ENCODE data around the gene SSRP1.
"Not testable (repeated sequence)": the region's sequence is repeated elsewhere in the genome, so short reads cannot be mapped to it uniquely, and the experiment has no call there.

The SSRP1 gene

DNA sequence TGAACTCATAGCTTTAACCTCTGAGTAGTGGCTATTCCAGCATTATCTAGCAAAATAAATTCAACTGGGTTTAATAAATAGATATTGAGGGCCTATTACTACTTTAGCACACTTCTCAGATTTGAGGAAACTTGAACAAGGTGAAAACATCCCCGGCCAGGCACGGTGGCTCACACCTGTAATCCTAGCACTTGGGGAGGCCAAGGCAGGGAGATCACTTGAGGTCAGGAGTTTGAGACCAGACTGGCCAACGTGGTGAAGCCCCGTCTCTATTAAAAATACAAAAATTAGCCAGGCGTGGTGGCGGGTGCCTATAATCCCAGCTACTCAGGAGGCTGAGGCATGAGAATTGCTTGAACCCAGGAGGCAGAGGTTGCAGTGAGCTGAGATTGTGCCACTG is 1.2 kb upstream of the SSRP1 start:
- DNase-seq, result not testable (repeated sequence)

DNA sequence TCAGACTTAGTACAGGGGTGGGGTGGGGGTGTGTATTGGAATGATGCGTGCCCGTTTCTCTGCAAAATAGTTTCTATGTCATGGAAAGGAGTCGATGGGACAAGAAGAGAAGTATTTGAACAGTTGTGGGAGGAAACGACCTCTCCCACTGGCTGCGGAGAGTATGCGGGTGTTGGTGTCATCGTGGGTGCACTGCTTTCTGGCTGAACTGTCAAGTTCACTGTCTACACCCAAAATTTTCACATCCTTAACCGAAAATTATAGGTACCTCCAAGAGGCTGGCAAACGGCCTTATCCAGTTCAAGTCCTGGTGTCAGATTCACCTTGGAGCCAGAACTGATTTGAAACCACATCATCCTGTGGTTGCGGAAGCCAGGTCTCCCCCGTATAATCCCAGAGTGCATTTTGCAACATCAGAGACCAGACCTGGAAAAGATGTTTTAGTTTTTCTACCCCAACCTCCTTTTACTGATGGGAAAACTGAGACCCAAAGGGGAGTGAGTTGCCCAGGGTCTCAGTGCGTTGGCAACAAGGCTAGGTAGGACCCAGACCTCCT is 497 bp upstream of the SSRP1 start:
- DNase-seq, result no peak

DNA sequence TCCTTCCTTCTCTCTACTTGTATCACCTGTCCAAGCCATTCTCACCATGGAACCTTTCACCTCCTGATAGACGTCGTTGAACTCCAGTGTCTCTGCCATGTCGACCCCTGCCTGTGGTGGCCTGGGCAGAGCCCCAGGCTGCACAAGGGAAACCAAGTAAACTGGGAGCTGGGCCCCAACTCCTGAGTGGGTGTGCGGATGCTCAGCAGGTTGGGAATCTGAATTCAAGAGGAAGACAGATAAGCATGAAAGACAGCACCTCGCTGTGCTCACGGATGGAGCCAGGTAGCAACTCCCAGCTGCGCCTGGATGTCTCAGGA is 709 bp downstream of the SSRP1 start:
- DNase-seq, result no peak

DNA sequence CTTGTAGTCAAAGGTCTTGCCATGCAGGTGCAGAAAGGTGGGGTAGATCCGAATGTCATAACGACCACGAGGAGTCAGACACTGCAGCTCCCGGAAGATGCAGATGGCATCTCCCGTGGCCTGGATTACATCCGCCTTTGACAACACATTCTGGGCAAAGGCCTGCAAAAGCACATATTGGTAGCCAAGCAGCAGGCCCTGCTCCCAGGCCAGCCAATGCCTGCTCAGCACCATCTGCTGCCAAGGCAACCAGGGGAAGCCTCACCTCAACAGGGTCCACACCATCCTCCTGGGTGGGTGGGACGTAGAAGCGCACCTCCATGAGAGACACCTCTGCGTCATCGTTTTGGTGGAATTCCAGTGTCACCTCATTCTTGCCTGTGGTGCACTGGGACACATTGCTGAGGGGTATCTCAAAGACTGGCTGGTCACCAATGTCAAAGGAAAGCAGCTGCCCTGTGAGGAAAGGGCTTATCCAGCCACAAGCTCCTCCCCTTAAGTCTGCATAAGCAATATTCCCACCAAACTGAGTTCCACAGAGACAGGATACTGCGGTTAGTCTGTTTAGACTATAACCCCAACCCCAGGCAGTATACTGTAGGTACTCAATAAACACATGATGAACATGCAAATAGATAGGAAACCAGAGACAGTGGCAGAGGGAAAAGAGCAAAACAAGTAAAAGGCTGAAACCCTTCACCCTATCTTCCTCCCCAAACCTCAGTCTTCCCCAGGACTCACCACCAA is 2.8 kb downstream of the SSRP1 start:
- no peak for DNase-seq

DNA sequence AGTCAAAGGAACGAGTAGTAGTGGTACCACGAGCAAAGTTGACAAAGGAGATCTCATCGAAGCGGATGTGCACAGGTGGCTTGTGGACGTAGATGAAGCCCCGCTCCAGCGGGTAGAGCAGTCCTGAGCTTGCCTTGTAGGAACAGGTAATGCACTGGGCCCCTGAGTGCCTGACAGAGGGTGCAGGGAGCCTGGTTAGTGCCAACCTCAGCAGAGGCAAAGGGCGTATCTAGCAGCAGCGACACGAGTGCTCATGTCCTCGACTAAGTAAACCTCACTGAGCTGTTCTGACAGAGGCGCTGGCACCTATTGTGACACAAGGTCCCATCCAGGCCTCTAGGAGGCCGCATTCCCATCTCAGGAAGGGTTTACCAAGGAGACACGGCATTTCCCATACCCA is 4.0 kb downstream of the SSRP1 start:
- DNase-seq, result no peak

- DNase-seq, result no peak
Measured at GRCh38 chr11:57330029-57330428, 5.7 kb downstream of the SSRP1 start.

DNA sequence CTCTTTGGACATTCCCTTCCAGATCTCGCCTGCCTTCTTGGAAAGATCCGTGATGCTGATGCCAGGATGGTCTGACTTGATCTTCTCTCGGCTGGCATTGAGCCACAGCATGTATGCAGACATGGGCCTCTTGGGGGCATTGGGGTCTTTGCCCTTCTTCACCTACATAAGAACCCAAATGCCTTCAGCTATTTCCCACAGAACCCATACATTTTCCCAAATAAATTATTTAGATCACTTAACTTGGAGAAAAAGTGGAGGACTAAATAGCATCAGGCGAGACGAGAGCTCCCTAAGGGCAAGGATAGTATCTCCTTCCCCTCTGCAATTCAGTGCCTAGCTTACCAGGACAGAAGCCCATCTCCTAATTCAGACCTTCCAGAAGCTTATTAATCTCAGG is 8.0 kb downstream of the SSRP1 start:
- no peak for DNase-seq

GRCh38 chr11:57325735-57326048 is 10.0 kb downstream of the SSRP1 start:
- DNase-seq, result no peak

DNA sequence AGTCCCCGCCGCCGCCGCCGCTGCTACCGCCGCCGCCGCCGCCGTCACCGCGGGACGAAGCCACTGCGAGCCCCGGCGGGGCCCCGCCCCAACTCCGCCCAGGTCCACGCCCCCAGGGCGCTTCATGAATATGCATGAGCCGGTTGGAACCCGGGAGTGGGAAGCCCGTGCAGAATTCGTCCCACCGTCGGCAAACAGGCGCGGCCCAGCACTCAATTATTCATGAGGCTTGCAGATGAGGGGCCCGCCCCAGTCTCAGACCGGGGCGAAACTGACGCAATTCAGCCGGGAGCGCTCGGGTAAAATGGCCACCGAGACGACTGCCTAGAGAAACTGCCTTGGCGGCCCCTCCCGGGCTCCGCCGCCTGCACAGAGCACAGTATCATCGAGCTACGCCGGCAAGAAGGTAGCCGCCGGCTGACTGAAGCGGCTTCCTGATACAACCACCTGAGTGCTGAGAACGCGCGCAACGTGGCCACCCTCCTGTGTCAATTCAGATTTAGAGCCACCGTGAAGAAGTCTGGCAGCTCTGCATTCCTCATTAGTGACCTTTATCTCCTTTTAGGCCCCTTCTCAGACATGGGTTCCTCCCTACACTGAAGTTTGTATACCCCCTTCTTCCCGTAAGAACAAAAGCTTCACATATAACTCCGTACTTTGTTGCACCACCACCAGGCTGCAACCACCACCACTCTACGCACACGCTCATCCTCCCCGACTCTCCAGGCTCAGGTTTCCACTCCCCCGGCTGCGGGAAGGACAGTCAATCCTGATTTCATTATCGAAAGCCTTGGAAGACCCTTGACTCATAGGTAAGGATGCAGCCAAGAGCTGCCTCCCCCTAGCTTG is 10.6 kb downstream of the SSRP1 start, which contains the start of gene TNKS1BP1:
TNKS1BP1 (minus strand) TSS at position 67 of the 849 bp plus-strand sequence. CDS start 3,067 bp downstream, outside the sequence.
- DNase-seq, result peak; percentile 75

DNA sequence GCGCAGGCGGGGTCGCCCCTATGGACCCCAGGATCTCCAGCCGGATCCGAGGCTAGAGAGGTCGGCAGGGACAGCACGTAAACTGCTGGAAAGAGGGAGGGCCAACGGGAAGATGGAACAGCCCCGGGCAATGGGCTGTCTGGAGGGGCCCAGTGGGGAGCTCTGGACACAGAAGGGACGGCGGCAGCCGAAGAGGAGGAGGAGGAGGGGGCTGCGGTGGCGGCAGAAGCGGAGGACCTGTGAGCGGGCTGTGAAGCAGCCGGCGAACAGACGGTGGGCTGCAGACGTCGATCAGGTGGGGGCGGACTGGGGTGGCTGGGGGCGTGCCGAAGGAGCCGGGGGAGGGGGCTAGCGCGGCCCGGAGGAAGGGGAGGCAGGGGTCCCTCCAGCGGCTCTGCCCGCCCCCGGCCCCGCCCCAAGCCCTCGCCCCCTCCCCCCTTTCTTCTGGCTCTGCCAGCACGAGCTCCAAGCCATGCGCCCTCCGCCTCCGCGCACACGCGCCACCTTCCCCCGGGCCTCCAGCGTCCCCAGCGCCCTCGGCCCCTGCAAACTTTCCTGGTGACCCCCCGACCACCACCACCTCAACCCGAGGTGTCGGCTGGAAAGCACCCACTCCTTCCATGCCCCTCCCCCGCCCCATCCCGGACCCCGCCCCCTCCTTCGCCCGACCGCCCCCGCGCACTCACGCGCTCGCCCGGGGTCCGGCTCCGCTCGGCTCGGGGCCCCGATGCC is 11.4 kb downstream of the SSRP1 start:
- no peak for DNase-seq

DNA sequence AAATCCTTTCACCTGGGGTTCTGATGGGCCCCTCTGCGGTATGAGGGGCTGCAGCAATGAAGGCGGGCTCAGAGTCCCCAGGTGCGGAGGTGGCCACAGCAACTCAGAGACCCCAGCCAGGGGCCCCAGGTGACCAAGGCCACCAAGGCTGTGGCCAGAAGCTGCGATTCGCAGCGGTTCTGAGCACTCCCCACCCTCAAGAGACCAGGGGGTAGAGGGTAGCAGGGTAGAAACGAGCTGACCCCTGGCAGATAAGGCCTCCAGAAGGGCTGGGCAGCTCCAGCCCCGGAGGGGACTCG is 11.9 kb downstream of the SSRP1 start:
- DNase-seq, result no peak

DNA sequence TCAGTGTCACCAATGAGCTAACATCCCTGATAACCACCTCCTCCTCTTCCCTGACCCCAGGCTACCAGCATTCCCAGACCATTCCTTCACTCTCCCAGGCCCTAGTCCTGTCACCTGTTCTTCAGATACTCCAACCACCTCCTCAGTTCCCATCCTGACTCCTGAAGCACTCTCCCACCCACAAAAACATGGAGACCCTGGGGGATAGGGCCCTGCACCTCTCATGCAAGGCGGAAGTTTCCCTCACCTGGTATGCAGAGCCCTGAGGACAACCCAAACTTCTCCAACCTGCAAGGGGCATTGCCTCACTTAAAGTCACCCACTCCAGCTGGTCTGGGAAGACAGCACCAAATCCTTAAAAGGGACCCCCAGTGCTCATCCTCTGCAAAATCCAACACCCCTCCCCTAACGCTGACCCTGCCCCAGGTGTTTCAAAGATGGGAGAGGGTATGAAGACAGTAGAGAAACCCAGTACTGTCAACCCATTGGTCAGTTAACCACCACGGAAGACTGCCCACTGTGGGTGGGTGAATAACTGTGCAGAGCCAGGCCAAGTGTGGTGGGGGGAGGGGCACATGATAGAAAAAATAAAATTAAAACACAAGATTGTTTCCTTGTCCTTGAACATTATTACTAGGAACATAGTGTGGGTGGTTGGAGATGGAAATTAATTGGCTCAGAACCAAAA is 12.4 kb downstream of the SSRP1 start:
- no peak for DNase-seq

DNA sequence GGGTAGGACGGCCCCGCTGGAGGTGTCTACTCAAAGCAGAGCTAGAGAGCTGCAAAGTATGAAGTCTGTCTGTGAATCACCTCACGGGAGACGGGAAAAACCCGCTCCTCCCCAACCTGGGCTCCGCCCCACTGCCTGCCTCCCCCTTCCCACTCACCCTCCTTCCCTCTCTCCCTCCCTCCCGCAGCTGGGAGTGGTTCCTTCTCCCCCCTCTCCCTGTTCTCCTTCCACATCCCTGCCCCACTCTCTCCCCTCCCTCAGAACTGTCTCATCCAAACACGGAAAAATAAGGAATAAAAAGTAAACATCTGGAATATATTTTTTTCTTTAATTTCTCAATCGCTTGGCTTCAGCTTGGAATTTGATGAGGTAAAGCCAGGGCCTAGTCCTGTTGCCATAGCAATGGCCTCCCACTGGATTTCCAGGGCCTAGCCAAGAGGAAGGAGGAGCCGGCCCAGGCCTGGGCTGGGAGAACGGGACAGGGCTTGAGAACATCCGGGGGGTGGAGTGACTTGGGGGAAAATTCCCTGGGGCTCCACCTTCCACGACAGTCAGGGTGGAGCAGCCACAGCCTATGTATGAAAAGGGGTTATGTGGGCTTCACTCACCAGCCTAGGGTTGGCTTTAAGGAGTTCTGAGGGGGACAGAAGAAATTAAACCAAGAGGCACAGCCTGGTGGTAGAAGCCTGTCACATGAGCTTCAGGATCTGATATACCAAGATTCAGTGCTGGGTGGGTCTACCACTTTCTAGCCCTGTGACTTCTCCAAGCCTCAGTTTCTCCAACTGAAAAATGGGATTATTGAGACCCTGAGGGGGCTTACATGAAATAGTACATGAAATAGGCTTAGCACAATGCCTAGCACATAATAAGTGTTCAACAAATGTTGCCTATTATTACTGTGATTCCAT is 13.2 kb downstream of the SSRP1 start:
- no peak for DNase-seq

GRCh38 chr11:57321388-57322255 is 14.1 kb downstream of the SSRP1 start:
- no peak for DNase-seq

GRCh38 chr11:57320719-57321387 is 14.8 kb downstream of the SSRP1 start:
- no peak for DNase-seq

GRCh38 chr11:57320067-57320718 is 15.5 kb downstream of the SSRP1 start:
- no peak for DNase-seq

DNA sequence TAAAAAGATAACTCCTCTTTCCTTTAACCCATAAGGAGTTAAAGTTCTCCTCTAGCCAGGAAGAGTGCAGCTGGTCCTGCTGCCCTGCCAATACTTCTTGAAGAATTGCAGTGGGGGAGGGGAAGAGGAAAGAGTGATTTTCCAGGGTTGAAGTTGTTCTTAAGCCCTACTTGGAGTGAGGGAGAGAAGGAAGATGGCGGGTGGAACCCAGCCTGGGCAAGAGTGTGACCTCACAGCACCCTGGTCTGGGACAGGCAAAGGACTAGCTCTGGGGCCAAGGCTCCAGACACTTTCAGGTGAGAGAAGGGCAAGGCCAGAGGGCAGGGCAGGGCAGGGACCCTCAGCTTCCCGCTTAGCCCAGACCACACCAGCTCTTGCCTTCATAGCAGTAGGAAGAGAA is 17.5 kb downstream of the SSRP1 start:
- DNase-seq, result no peak

DNA sequence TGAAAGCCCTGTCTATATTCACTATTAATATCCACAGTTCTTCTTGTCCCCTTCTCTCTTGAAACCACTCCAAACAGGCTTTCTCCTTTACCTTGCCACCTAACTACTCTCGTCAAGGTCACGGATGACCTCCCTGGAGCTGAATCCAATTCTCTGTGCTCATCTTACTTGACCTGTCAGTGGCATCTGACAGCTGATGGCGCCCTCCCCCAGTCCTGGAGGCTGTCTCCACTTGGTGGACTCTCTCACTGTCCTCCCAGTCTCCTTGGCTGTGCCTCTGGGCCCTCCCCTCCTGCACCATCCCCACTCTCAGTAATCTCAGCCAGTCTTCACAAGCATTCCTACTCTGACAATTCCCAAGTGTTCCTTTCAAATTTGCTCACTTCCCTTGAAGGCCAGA is 19.7 kb downstream of the SSRP1 start:
- DNase-seq, result no peak

- no peak for DNase-seq
Measured at GRCh38 chr11:57315491-57315890, 20.2 kb downstream of the SSRP1 start.

Measured in activated gamma-delta T cell (primary cell).